Measurements from ENCODE around the gene ESM1. TPM values are rescaled to one million over a fixed set of nuclear protein-coding genes. Genes with fewer than 3 reads are reported as not detected.

Gene ESM1
- total RNA-seq, 1 experiment from 2014 or later: not detected

- no peaks in the 10 kb centered on the region for H3K9me3 ChIP-seq
- peaks cover 8% of the 10 kb centered on the region for H3K4me1 Mint-ChIP-seq (ENCODE audit: low read depth, unreplicated experiment)
- no peaks in the 10 kb centered on the region for H3K9me3 Mint-ChIP-seq (ENCODE audit: unreplicated experiment)
- H3K27me3 ChIP-seq (replicated peaks; ENCODE audit: control insufficient read depth, insufficient read depth, low read length): no peaks in the 10 kb centered on the region; the same call in 1 of the 2 replicates
- intact Hi-C loops (cut with micrococcal nuclease; ENCODE audit: unreplicated experiment): no loop called here
- H3K36me3 ChIP-seq (ENCODE audit: control insufficient read depth, insufficient read depth, low read length): no peaks in the 10 kb centered on the region
- no peak overlapping the region for H3K4me3 ChIP-seq (ENCODE audit: low read depth, low read length)
- no peak overlapping the region for H3K4me3 Mint-ChIP-seq (ENCODE audit: unreplicated experiment)
- H3K27me3 Mint-ChIP-seq (ENCODE audit: insufficient read depth, unreplicated experiment): peaks cover 20% of the 10 kb centered on the region
- H3K36me3 Mint-ChIP-seq (ENCODE audit: insufficient read depth, unreplicated experiment): no peaks in the 10 kb centered on the region
- TF ChIP-seq CTCF (IDR thresholded peaks at IDR 0.05; ENCODE audit: insufficient read depth in 1 of 2, low read depth in 1 of 2, low read length in 1 of 2, severe bottlenecking in 1 of 2, unreplicated experiment in 1 of 2): no peak
- ChIA-PET POLR2A (no interaction called here), CTCF (no interaction called here)
- BruUV-seq (replicated peaks): no TSS peak
- no peak overlapping the region for H3K27ac Mint-ChIP-seq (ENCODE audit: unreplicated experiment)
- DNase-seq: no peak
- peaks cover 7% of the 10 kb centered on the region; the same call in 1 of the 2 replicates for H3K4me1 ChIP-seq
Measured at GRCh38 chr5:54981928-54982327, 3.5 kb downstream of the ESM1 start.

- ChIA-PET CTCF (no interaction called here), POLR2A (no interaction called here)
- Histone ChIP-seq H3K4me1 (no peaks in the 10 kb centered on the region), H3K9me3 (no peaks in the 10 kb centered on the region), H3K4me3 (ENCODE audit: low read depth, low read length) (no peak overlapping the region), H3K27me3 (replicated peaks; ENCODE audit: control insufficient read depth, insufficient read depth, low read length) (no peaks in the 10 kb centered on the region; the same call in 1 of the 2 replicates), H3K36me3 (ENCODE audit: control insufficient read depth, insufficient read depth, low read length) (no peaks in the 10 kb centered on the region)
- Mint-ChIP-seq H3K4me1 (ENCODE audit: low read depth, unreplicated experiment) (no peaks in the 10 kb centered on the region), H3K36me3 (ENCODE audit: insufficient read depth, unreplicated experiment) (no peaks in the 10 kb centered on the region), H3K27ac (ENCODE audit: unreplicated experiment) (no peak overlapping the region), H3K9me3 (ENCODE audit: unreplicated experiment) (no peaks in the 10 kb centered on the region), H3K4me3 (ENCODE audit: unreplicated experiment) (no peak overlapping the region), H3K27me3 (ENCODE audit: insufficient read depth, unreplicated experiment) (peaks cover 15% of the 10 kb centered on the region)
- intact Hi-C loops (cut with micrococcal nuclease; ENCODE audit: unreplicated experiment): no loop called here
- TF ChIP-seq CTCF (IDR thresholded peaks at IDR 0.05; ENCODE audit: insufficient read depth in 1 of 2, low read depth in 1 of 2, low read length in 1 of 2, severe bottlenecking in 1 of 2, unreplicated experiment in 1 of 2): no peak
- DNase-seq: no peak
- no TSS peak for BruUV-seq (replicated peaks)
Measured at GRCh38 chr5:54975701-54976100, 9.7 kb downstream of the ESM1 start.

GRCh38 chr5:54969856-54970828 lies 15.3 kb downstream of the ESM1 start:
- no peak for DNase-seq
- H3K27ac Mint-ChIP-seq (ENCODE audit: unreplicated experiment): no peak overlapping the region
- intact Hi-C loops (cut with micrococcal nuclease; ENCODE audit: unreplicated experiment): no loop called here
- no peak overlapping the region for H3K4me3 Mint-ChIP-seq (ENCODE audit: unreplicated experiment)
- BruUV-seq (replicated peaks): no TSS peak
- ChIA-PET CTCF (no interaction called here), POLR2A (no interaction called here)
- Histone ChIP-seq H3K27me3 (replicated peaks; ENCODE audit: control insufficient read depth, insufficient read depth, low read length) (no peaks in the 10 kb centered on the region; the same call in 1 of the 2 replicates), H3K4me3 (ENCODE audit: low read depth, low read length) (no peak overlapping the region), H3K9me3 (no peaks in the 10 kb centered on the region), H3K36me3 (ENCODE audit: control insufficient read depth, insufficient read depth, low read length) (no peaks in the 10 kb centered on the region), H3K4me1 (no peaks in the 10 kb centered on the region)
- peaks cover 22% of the 10 kb centered on the region for H3K27me3 Mint-ChIP-seq (ENCODE audit: insufficient read depth, unreplicated experiment)
- no peaks in the 10 kb centered on the region for H3K36me3 Mint-ChIP-seq (ENCODE audit: insufficient read depth, unreplicated experiment)
- no peaks in the 10 kb centered on the region for H3K9me3 Mint-ChIP-seq (ENCODE audit: unreplicated experiment)
- TF ChIP-seq CTCF (IDR thresholded peaks at IDR 0.05; ENCODE audit: insufficient read depth in 1 of 2, low read depth in 1 of 2, low read length in 1 of 2, severe bottlenecking in 1 of 2, unreplicated experiment in 1 of 2): no peak
- no peaks in the 10 kb centered on the region for H3K4me1 Mint-ChIP-seq (ENCODE audit: low read depth, unreplicated experiment)
